Measurements from ENCODE around the gene PVALEF.

DNA sequence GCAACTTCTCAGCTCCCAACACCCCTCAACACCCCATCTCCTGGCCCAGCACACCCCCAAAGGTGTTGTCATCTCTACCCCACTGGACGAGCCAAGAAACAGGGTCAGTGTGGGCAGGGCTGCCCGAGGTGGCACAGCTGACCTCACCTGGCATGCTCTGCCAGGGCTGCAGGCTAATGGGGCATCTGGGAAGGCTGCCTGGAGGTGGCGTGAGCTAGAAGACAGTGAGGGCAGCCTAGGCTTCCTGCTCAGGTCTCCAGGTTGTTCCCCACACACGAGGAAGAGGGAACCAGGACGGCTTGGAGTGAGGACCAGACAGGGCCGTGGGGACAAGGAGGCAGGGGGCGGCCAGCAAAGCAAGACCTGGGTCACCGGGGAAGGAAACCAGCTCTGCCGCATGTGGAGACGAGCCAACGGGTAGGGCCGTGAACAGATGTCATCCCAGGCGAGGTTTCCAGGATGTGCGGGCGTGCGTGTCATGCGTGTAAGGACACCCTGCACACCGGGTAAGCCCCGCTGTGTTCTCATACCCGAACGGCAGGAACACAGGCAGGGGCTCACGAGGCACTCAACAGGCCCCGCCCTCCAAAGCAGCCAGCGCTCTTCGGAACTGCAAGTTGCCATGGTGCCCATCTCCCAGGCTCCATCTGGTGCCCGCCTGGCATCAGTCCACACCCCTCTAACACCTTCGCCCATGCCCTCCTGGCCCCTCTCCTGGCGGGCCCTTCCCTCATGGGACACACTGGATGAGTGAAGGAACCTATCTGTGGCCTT is 29.6 kb upstream of the PVALEF start:
- no peak for TF ChIP-seq EZH2phosphoT487 (IDR thresholded peaks at IDR 0.05; ENCODE audit: insufficient read depth, low read depth)
- no peak for TF ChIP-seq EZH2 (IDR thresholded peaks at IDR 0.05; ENCODE audit: insufficient read depth, poor library complexity, severe bottlenecking)

Measured in GM23248 (cell line).